Stimulated activated CD8-positive, alpha-beta memory T cell treated with anti-CD3 and anti-CD28 coated beads, Interleukin-7, amount 100 ng/mL, for 4 hours (primary cell): Measurements from ENCODE around the gene MAT2B.

Experiments
- DNase-seq, 2 donors: peaks; one replicate each; pipeline ENCODE4 v3.0.0-alpha.2; 2020; ENCODE audit warnings: low read depth in 2 of 2

MAT2B gene

GRCh38 chr5:163505368-163506094 is at the start of gene MAT2B:
Gene MAT2B, plus strand, starts transcription at chr5:163505619. Its CDS starts 68 bp downstream, at chr5:163505687.
- peak; percentile 86 to 95 for DNase-seq

- no peak for DNase-seq
Observed at GRCh38 chr5:163456029-163456589, 49.3 kb upstream of the MAT2B start.

- DNase-seq: no peak
Observed at GRCh38 chr5:163456840-163457239, 48.6 kb upstream of the MAT2B start.

- no peak for DNase-seq
Observed at GRCh38 chr5:163458778-163459385, 46.5 kb upstream of the MAT2B start.

- no peak for DNase-seq
Observed at GRCh38 chr5:163459462-163459818, 46.0 kb upstream of the MAT2B start.

- DNase-seq: peak; percentile 90 to 92
Observed at GRCh38 chr5:163459819-163460561, 45.4 kb upstream of the MAT2B start, which contains the start of gene NUDCD2. Gene NUDCD2, minus strand, starts transcription at chr5:163460102. Its CDS starts 52 bp downstream, at chr5:163460050.

GRCh38 chr5:163460562-163461171 is 44.8 kb upstream of the MAT2B start, which contains the start of gene HMMR:
Gene HMMR, plus strand, starts transcription at chr5:163460632. Its CDS starts 61 bp downstream, at chr5:163460693.
- DNase-seq: no peak

- DNase-seq: no peak
Observed at GRCh38 chr5:163463063-163463435, 42.4 kb upstream of the MAT2B start.

- DNase-seq: no peak
Observed at GRCh38 chr5:163467682-163468081, 37.7 kb upstream of the MAT2B start.

- DNase-seq: no peak
Observed at GRCh38 chr5:163473635-163474243, 31.7 kb upstream of the MAT2B start.

GRCh38 chr5:163475411-163475810 is 30.0 kb upstream of the MAT2B start:
- DNase-seq: no peak

GRCh38 chr5:163478126-163478981 is 27.1 kb upstream of the MAT2B start:
- DNase-seq: no peak

GRCh38 chr5:163478982-163479271 is 26.5 kb upstream of the MAT2B start:
- no peak for DNase-seq

GRCh38 chr5:163489055-163489744 is 16.2 kb upstream of the MAT2B start:
- no peak for DNase-seq

GRCh38 chr5:163489745-163490075 is 15.7 kb upstream of the MAT2B start:
- DNase-seq: no peak

- DNase-seq: no peak
Observed at GRCh38 chr5:163496286-163496685, 9.1 kb upstream of the MAT2B start.

GRCh38 chr5:163497315-163497714 is 8.1 kb upstream of the MAT2B start:
- DNase-seq: no peak

- no peak for DNase-seq
Observed at GRCh38 chr5:163498886-163499285, 6.5 kb upstream of the MAT2B start.

- DNase-seq: no peak
Observed at GRCh38 chr5:163502521-163502920, 2.9 kb upstream of the MAT2B start.
